HFF-Myc (cell line): ENCODE data around the gene ABHD8.

ENCODE experiments used
- DNase-seq: peaks from one replicate; pipeline ENCODE4 v3.0.0-alpha.2; 2011; ENCODE audit warnings: low read depth; ENCODE audit errors: extremely low read depth
- H3K4me3 ChIP-seq: replicated peaks from 2 replicates; pipeline ENCODE4 v1.5.1; 2011; ENCODE audit warnings: low read depth, mild to moderate bottlenecking, control low read depth, low read length
- CTCF ChIP-seq: IDR thresholded peaks from 2 replicates; pipeline ENCODE4 v1.5.1; 2012; ENCODE audit warnings: mild to moderate bottlenecking, low read depth, low read length, control low read depth; ENCODE audit errors: missing control alignments

Gene ABHD8

DNA sequence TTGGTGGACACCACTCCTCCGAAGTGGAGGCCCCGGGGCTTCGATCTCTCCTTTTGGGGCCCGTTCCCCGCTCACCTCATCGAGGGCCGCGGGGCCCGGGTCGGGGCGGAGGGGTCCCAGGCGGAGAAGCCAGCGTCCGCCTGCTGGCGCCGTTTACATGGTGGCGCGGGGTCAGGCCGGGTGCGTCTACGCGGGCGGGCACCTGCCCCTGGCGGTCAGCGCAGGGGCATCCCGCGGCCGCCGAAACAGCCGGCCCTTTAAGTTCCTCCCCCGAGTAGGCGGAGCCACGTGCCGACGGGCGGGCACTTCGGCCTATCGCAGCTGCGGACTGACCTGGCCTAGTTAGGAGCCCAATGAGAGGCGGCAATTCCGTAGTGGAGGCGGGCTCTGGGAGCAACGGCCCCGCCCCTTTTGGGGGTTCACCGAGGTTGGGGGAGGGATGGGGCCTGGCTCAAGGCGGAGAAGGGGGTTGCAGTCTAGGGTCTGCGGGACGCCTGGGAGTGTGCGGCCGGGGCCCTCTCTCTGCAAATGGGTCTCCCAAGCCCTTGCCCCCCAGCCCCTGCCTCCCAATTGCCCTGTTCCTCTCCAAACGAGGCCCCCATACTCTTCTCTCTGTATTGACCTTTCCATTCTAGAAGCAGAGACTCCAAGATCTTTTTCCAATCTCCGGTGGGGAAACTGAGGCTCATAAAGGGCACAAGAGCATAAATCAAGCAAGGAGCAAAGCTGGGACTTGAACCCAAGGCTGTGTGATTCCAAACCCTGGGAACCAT, at the start of gene ABHD8:
Gene ABHD8 (minus strand): TSS at position 259 of the 773 bp plus-strand sequence. CDS start 1,809 bp downstream, outside the sequence.
- peak; percentile 27 for TF ChIP-seq CTCF
- peak within 1 kb of the TSS; percentile 43 for H3K4me3 ChIP-seq
- peak; percentile 78 for DNase-seq

DNA sequence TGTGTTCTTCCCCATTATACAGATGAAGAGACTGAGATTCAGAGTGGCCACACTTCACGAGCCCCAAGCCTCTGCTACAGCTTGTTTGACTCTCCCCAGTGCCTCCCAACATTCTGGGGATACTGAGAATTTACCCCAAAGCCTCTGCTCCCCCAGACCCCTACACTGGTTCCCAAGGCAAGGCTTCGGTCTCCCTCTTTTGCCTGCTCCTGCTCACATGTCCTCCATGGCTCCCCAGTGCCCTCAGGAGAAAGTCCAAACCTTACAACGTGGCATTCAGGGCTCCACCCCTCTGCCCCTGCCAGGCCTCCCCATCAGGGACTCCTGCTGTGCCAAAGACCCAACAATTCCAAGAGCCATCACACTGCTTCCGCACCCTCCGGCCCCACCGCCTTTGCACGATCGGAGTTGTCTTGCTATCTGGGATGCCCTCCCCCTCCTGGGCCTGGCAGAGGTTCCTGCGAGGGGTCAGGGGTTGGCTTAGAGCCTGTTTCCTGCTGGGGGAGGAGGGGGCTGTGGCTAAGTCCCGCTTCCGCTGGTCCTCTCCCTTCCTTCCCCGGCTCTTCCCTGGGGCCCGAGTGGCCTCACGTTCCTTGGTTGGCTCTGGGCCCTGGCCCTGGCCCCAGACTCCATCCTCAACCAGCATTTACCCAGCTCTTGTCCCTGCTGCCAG, 49.5 kb upstream of the ABHD8 start:
- no peak for TF ChIP-seq CTCF
- DNase-seq = no peak
- no peak overlapping the region for H3K4me3 ChIP-seq

GRCh38 chr19:17351815-17352435, 48.7 kb upstream of the ABHD8 start:
- no peak for TF ChIP-seq CTCF
- no peak overlapping the region for H3K4me3 ChIP-seq
- DNase-seq = no peak

DNA sequence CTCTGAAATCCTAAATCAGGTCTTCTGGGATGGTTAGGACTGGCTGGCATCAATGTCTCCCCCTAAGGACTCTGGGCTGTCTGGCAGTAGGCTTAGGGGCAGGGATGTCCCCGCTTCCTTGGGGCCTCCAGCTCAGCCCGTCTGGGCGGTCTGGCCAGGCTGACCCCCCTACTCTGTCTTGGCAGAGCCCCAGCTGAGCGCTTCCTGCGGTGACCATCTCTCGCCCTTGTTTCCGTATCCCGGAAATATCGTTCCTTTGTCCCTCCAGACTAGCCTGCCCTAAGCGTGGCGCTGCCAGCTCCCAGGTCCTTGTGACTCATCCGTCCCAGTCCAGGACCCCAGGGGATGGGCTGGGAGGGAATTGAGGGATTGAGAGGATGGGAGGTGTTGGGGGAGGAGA, 45.5 kb upstream of the ABHD8 start:
- H3K4me3 ChIP-seq = no peak overlapping the region
- TF ChIP-seq CTCF = no peak
- peak; percentile 46 for DNase-seq

DNA sequence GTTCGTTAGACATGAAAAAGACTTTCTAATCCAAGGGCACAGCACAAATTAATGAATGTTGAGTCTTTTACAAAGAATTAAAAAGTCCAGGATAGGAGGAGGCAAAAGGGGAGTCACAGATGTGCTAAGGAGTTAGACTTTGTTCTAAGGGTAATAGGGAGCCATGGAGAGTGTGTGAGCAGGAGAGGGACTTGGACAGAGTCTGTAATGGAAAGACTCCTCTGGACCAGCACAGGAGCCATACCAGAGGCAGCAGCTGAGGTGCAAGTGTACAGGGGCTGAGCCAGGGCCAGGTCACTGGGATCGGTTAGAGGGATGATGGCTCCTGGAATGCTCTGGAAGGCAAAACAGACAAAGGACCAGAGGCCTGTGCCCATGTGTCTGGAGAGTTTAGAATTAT, 44.7 kb upstream of the ABHD8 start:
- no peak overlapping the region for H3K4me3 ChIP-seq
- TF ChIP-seq CTCF = no peak
- DNase-seq = no peak

DNA sequence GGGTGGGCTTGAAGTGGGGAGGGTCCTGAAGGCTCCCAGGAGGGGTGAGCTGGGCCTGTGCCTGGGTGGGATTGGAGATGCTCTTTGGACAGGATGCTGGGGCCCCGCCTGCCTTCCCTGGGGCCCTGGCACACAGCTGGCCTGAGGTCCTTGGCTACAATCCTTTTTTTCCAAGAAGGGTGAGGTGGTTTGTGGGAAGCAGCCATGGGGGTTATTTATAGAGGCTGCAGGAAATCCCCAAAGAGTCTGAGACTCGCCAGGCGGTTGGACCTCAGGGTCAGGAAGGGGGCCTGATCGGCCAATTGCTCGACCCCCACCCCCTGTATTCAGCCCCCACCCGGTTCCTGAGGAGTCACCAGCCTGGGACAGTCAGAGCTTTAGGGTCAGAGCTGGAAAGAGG, 44.1 kb upstream of the ABHD8 start:
- DNase-seq = no peak
- TF ChIP-seq CTCF = no peak
- no peak overlapping the region for H3K4me3 ChIP-seq
